Inferior parietal cortex (tissue), 1 donor: Measurements from ENCODE around the gene LPAR1.

Source experiments
- DNase-seq: peaks from one replicate; pipeline ENCODE4 v3.0.0-alpha.2; 2016; ENCODE audit errors: extremely low spot score

The LPAR1 gene

DNA sequence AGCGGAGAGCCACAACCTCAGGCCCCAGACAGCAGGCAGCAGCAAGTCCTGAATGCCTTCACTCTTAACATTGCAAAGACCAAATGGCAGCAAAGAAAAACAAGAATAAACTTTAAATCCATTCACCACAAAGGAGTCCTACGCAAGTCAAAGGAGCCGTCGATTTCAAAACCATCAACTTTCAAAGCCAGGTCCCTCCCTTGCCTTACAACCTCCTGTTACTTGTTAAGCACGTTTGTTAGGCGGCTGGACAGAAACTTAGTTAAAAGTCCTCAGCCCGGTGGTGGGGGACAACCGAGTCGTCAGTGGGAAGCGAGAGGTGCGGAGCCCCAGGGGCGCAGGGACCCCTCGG is 938 bp downstream of the LPAR1 start:
- no peak for DNase-seq

DNA sequence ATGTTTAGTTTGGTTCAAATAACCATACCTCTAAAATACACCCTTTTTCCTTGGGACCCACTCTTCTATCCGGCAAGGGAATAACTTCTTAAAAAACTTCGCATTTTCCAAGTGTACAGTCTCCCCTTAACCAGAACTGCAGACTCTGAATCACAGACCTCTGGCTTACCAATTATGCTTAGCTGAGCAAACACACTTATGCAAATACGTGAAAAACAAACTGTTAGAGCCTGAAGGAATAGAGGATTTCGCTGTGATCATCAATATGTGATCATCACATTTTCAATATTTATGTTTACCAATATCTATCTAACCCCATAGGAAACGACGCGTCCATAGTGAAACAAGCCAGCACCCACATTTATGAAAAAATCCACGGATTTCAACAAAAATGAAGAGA is 1.3 kb downstream of the LPAR1 start:
- DNase-seq = no peak

GRCh38 chr9:111036429-111036789 is 1.9 kb downstream of the LPAR1 start:
- DNase-seq = peak; percentile 51

GRCh38 chr9:111035543-111036428 is 2.5 kb downstream of the LPAR1 start:
- no peak for DNase-seq

DNA sequence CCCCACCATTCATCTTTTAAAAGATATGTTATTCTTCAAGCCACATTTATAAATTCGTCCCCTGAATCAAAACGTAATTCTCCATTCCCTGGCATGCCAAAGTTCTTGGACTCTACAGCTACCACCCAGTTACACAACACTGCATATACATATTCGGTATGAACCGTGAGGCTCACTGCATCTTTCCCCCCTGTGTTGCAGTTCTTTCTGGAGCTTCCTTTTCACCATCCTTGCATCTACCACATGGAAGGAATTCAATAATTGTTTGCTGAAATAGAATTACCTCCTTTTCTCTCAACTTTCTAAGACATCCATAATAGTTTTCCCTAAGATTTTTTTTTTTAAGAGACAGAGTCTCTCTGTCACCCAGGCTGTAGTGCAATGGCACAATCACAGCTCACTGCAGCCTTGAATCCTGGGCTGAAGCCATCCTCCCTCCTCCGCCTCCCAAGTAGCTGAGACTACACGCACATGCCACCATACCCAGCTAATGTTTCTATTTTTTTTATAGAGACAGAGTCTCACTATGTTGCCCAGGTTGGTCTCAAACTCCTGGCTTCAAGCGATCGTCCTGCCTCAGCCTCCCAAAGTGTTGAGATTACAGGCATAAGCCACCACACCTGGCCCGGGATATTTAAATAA is 3.3 kb downstream of the LPAR1 start:
- no peak for DNase-seq

- no peak for DNase-seq
These were observed 3.9 kb downstream of the LPAR1 start for GRCh38 chr9:111034170-111034897.

GRCh38 chr9:111030492-111030891 is 7.8 kb downstream of the LPAR1 start:
- DNase-seq = no peak

- no peak for DNase-seq
These were observed 9.0 kb downstream of the LPAR1 start for GRCh38 chr9:111029260-111029659.

DNA sequence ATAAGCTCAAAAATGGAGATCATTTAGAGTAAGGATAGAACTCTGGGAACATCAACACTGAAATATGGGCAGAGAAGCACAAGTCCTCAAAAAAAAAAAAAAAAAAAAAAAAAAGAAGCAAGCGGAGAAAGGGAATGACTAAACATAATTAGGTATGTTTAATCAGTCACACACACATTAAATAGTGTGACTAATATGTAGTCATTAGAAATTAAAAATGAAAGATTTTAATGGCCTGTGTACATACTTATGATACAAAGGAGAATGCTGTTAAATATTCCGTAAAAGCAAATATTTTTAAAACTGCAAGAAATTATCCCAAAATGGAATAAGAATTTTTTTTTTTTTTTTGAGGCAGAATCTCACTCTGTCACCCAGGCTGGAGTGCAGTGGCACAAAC is 10.5 kb downstream of the LPAR1 start:
- DNase-seq = no peak

DNA sequence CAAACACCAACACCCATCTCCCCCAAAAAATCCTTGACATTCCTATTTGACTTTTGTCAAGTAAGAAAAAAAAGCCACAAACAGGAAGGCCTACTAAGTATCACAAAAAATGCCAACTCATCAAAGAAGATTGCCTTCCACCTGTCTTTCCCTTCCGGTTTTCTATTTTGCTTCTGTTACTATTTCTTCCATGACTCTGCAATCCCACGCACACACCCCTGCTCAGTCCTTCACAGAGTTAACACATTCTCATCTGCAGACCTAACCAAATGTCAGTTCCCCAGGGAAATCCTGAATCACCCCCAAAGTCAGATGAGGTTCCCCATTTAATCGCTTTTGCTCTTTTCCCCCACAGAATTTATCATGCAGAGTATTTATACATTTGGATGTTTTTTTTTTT is 15.1 kb downstream of the LPAR1 start:
- DNase-seq = no peak

- DNase-seq = no peak
These were observed 17.7 kb downstream of the LPAR1 start for GRCh38 chr9:111020594-111020993.

- DNase-seq = no peak
These were observed 21.7 kb downstream of the LPAR1 start for GRCh38 chr9:111016426-111017045.

- no peak for DNase-seq
These were observed 22.3 kb downstream of the LPAR1 start for GRCh38 chr9:111016016-111016415.

GRCh38 chr9:111013707-111014106 is 24.6 kb downstream of the LPAR1 start:
- no peak for DNase-seq

DNA sequence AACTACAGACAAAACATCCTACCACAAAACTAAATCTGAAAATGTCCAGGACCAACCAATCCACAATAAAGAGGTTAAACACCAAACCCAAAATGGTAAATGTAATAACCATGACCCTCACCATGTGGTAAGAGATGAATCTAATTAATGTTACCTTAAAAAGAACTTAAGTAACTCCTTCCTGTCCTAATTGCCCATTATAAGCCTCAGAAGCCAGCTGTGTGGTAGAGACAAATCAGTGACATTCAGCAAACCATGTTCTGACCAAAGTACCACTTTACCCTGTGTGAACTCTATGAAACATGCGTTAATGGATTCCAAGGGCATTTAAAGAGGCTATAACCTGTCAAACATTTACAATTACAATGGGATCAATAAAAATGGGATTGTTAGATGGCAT is 25.0 kb downstream of the LPAR1 start:
- DNase-seq = no peak

DNA sequence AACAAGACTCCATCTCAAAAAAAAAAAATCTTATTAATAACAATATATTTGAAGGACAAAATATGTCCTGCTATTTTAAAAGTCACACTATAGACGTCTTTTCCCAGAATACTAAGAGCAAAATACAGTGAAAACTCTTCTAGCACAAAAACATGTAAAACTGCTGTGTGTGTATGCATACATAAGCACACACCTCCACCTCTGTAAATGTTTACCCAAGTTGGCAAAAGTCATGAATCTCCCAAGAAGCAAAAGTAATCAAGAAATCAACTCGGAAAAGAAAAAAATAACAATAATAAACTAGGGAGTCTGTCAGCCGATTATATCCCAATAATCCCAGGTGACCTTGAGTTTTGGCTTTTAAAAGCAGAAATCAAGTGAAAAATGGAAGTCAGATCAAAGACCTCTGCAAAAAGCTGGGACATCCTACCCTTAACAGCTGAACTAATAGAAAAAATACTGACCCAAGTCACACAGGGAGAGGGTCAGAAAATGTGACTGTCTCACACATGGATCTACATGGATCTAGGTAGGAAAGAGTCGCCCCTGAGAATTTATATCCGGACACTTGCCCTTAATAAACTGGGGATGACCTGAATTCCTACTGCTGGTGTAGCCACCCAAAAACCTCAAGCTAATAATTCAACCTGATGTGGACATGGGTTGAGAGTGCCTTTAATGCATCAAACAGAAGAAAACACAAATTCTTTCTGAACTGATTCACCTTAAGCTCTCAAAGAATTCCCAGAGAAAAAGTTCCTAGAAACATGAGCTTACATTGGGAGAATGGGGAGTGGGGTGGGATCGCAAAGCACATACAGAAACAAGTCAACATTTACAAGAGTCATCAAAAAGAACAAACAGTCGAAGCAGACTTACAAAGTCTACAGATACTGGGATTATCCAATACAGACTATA is 29.9 kb downstream of the LPAR1 start:
- no peak for DNase-seq

GRCh38 chr9:111005746-111006470 is 32.4 kb downstream of the LPAR1 start:
- no peak for DNase-seq

GRCh38 chr9:111004936-111005335 is 33.3 kb downstream of the LPAR1 start:
- no peak for DNase-seq

GRCh38 chr9:111003182-111003581 is 35.1 kb downstream of the LPAR1 start:
- no peak for DNase-seq

DNA sequence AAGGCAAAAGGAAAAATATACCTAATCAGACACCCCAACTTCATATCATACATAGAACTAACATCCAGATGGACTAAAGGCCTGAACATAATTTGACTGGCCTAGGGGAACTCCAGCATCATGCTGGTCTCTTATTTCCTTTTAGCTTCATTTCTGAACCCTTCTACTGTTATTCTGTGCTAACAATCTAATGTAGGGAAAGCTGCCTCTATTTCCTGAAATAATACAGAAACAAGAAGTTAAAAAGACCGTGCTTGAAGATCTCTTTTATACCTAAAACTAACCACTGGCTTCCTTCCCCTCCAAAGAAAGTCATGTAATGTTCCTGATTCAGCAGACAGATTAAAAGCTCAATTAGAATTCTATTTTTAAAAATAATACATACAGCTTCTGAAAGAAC is 36.7 kb downstream of the LPAR1 start:
- no peak for DNase-seq

- no peak for DNase-seq
These were observed 38.1 kb downstream of the LPAR1 start for GRCh38 chr9:111000202-111000601.
